GM23338 (cell line): ENCODE measurements around the gene PAPPA. TPM values are rescaled to one million over a fixed set of nuclear protein-coding genes. Genes with fewer than 3 reads are reported as not detected.

Source experiments
- ATAC-seq: fragments of 200-7000 bp; cut with Tn5 transposase; 3 replicates; pipeline ENCODE4 v1.9.1; 2020
- DNase-seq: peaks from one replicate; pipeline ENCODE4 v3.0.0-alpha.2; 2015; ENCODE audit warnings: low spot score
- H2AFZ ChIP-seq: fragments of 200-600 bp; sonication (generic); 2 replicates; pipeline ENCODE4 v1.8.0; 2016; ENCODE audit warnings: antibody characterized with exemption, mild to moderate bottlenecking, moderate library complexity
- H3F3A ChIP-seq: fragments of 200-600 bp; sonication (generic); replicated peaks from 2 replicates; pipeline ENCODE4 v1.8.0; 2017; ENCODE audit warnings: antibody characterized with exemption, mixed run types, low read depth
- H3K27ac ChIP-seq: fragments of 200-600 bp; sonication (generic); 2 replicates; pipeline ENCODE4 v1.6.1; 2016; ENCODE audit warnings: low read depth
- H3K27me3 ChIP-seq: fragments of 200-600 bp; sonication (generic); 2 replicates; pipeline ENCODE4 v1.8.0; 2016; ENCODE audit warnings: mild to moderate bottlenecking, mixed run types, moderate library complexity; ENCODE audit not compliant: insufficient read depth
- H3K36me3 ChIP-seq: fragments of 200-600 bp; sonication (generic); 2 replicates; pipeline ENCODE4 v1.8.0; 2016; ENCODE audit warnings: mild to moderate bottlenecking; ENCODE audit not compliant: insufficient read depth
- H3K4me1 ChIP-seq: fragments of 200-600 bp; sonication (generic); 2 replicates; pipeline ENCODE4 v1.8.0; 2016; ENCODE audit warnings: mild to moderate bottlenecking, moderate library complexity; ENCODE audit not compliant: insufficient read depth
- H3K4me2 ChIP-seq: fragments of 200-600 bp; sonication (generic); 2 replicates; pipeline ENCODE4 v1.7.1; 2017; ENCODE audit warnings: mixed run types
- H3K4me3 ChIP-seq: fragments of 200-600 bp; sonication (generic); 2 replicates; pipeline ENCODE4 v1.6.1; 2016; ENCODE audit warnings: mixed run types
- H3K79me2 ChIP-seq: fragments of 200-600 bp; sonication (generic); replicated peaks from 2 replicates; pipeline ENCODE4 v1.8.0; 2017; ENCODE audit warnings: mild to moderate bottlenecking; ENCODE audit not compliant: insufficient read depth
- H3K9me2 ChIP-seq: fragments of 200-600 bp; sonication (generic); 2 replicates; pipeline ENCODE4 v1.8.0; 2017; ENCODE audit not compliant: insufficient read depth
- H4K20me1 ChIP-seq: fragments of 200-600 bp; sonication (generic); replicated peaks from 2 replicates; pipeline ENCODE4 v1.8.0; 2017; ENCODE audit warnings: mild to moderate bottlenecking; ENCODE audit not compliant: insufficient read depth
- H3K27ac Mint-ChIP-seq: 2 replicates; pipeline ENCODE4 v1.8.0; 2020; ENCODE audit warnings: inconsistent platforms, mild to moderate bottlenecking, moderate library complexity, mixed read lengths
- H3K27me3 Mint-ChIP-seq: 3 replicates; pipeline ENCODE4 v1.8.0; 2022; ENCODE audit warnings: low read depth, mild to moderate bottlenecking, moderate library complexity, mixed read lengths, inconsistent platforms; ENCODE audit not compliant: insufficient read depth, poor library complexity
- H3K36me3 Mint-ChIP-seq: 3 replicates; pipeline ENCODE4 v1.8.0; 2021; ENCODE audit warnings: low read depth, mild to moderate bottlenecking, inconsistent platforms, moderate library complexity, mixed read lengths
- H3K4me1 Mint-ChIP-seq: 3 replicates; pipeline ENCODE4 v1.8.0; 2020; ENCODE audit warnings: mild to moderate bottlenecking, inconsistent platforms, mixed read lengths
- H3K4me3 Mint-ChIP-seq: 3 replicates; pipeline ENCODE4 v1.8.0; 2021; ENCODE audit warnings: moderate library complexity, mild to moderate bottlenecking, inconsistent platforms, mixed read lengths
- H3K9me3 Mint-ChIP-seq: 3 replicates; pipeline ENCODE4 v1.8.0; 2020; ENCODE audit warnings: moderate library complexity, mild to moderate bottlenecking, inconsistent platforms, mixed read lengths
- CTCF ChIP-seq, 2 experiments: fragments of 200-600 bp in 1 of 2; sonication (generic) in 1 of 2; conservative IDR thresholded peaks; 2 replicates each; pipeline versions ENCODE4 v1.5.1 to v1.6.1; 2016 to 2017; ENCODE audit warnings: antibody characterized with exemption in 2 of 2, low read depth in 2 of 2, mild to moderate bottlenecking in 2 of 2, moderate library complexity in 1 of 2
- STAT1 ChIP-seq: IDR thresholded peaks from one replicate; pipeline ENCODE4 v1.6.1; 2016; ENCODE audit warnings: antibody characterized with exemption; ENCODE audit not compliant: unreplicated experiment
- ZNF331 ChIP-seq: fragments of 250-450 bp; sonication (Bioruptor Pico); IDR thresholded peaks from 2 replicates; pipeline ENCODE4 v1.5.0; 2020; ENCODE audit warnings: low read depth, mild to moderate bottlenecking, moderate library complexity
- polyA plus RNA-seq: library from polyadenylated mRNA; unstranded; fragments of >200 nt; fragmentation: Nextera tagmentation; extraction: Ambion mirVana; gene quantifications from 2 replicates; pipeline ENCODE4 v1.2.1, GENCODE V29; 2016
- total RNA-seq: library from RNA; depleted of rRNA; stranded (reverse); fragments of >200 nt; shearing (Covaris generic); gene quantifications from 2 replicates; pipeline ENCODE4 v1.2.3, GENCODE V29; 2014
- TF ChIP-seq, protein P1 (sequence below): IDR thresholded peaks from one replicate; pipeline ENCODE4 v1.6.1; 2018; ENCODE audit warnings: antibody characterized with exemption; ENCODE audit not compliant: unreplicated experiment
- TF ChIP-seq, protein P2 (sequence below): fragments of 250-450 bp; sonication (Bioruptor Pico); IDR thresholded peaks from 2 replicates; pipeline ENCODE4 v1.5.0; 2020; ENCODE audit warnings: mild to moderate bottlenecking, moderate library complexity
- TF ChIP-seq, protein P3 (sequence below): IDR thresholded peaks from 2 replicates; pipeline ENCODE4 v1.6.1; 2016; ENCODE audit warnings: antibody characterized with exemption

PAPPA gene
- total and polyA plus RNA-seq, 2 experiments from 2014 or later: 0.38 to 0.66 TPM

- TF ChIP-seq, protein P1, sequence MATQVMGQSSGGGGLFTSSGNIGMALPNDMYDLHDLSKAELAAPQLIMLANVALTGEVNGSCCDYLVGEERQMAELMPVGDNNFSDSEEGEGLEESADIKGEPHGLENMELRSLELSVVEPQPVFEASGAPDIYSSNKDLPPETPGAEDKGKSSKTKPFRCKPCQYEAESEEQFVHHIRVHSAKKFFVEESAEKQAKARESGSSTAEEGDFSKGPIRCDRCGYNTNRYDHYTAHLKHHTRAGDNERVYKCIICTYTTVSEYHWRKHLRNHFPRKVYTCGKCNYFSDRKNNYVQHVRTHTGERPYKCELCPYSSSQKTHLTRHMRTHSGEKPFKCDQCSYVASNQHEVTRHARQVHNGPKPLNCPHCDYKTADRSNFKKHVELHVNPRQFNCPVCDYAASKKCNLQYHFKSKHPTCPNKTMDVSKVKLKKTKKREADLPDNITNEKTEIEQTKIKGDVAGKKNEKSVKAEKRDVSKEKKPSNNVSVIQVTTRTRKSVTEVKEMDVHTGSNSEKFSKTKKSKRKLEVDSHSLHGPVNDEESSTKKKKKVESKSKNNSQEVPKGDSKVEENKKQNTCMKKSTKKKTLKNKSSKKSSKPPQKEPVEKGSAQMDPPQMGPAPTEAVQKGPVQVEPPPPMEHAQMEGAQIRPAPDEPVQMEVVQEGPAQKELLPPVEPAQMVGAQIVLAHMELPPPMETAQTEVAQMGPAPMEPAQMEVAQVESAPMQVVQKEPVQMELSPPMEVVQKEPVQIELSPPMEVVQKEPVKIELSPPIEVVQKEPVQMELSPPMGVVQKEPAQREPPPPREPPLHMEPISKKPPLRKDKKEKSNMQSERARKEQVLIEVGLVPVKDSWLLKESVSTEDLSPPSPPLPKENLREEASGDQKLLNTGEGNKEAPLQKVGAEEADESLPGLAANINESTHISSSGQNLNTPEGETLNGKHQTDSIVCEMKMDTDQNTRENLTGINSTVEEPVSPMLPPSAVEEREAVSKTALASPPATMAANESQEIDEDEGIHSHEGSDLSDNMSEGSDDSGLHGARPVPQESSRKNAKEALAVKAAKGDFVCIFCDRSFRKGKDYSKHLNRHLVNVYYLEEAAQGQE: no peak
- no peak for TF ChIP-seq ZNF331 (CRISPR knock-in tag)
Measured at GRCh38 chr9:116103976-116104820, 49.4 kb upstream of the PAPPA start (continued).

- H3K27ac Mint-ChIP-seq: no peak overlapping the region
- no peaks in the 10 kb centered on the region for H3K4me1 ChIP-seq
- no peaks in the 10 kb centered on the region for H3K9me3 Mint-ChIP-seq
- no peak overlapping the region for H3K4me2 ChIP-seq
- H3K36me3 Mint-ChIP-seq: no peaks in the 10 kb centered on the region
- DNase-seq (peak; percentile 29), ATAC-seq (no peak)
- H3K4me3 Mint-ChIP-seq: no peak overlapping the region
- H3K27ac ChIP-seq: no peak overlapping the region
- H3K4me3 ChIP-seq: no peak overlapping the region
- H3K27me3 ChIP-seq: no peaks in the 10 kb centered on the region
- H3K27me3 Mint-ChIP-seq: peaks cover 2% of the 10 kb centered on the region
- H2AFZ ChIP-seq: no peak overlapping the region
- TF ChIP-seq STAT1 (no peak), CTCF (conservative IDR thresholded peaks at IDR 0.05; ENCODE audit: low read depth in 2 of 2) (peak in 1 of 2 experiments; percentile 70; a peak in 3 of 4 replicates)
- TF ChIP-seq, protein P2, sequence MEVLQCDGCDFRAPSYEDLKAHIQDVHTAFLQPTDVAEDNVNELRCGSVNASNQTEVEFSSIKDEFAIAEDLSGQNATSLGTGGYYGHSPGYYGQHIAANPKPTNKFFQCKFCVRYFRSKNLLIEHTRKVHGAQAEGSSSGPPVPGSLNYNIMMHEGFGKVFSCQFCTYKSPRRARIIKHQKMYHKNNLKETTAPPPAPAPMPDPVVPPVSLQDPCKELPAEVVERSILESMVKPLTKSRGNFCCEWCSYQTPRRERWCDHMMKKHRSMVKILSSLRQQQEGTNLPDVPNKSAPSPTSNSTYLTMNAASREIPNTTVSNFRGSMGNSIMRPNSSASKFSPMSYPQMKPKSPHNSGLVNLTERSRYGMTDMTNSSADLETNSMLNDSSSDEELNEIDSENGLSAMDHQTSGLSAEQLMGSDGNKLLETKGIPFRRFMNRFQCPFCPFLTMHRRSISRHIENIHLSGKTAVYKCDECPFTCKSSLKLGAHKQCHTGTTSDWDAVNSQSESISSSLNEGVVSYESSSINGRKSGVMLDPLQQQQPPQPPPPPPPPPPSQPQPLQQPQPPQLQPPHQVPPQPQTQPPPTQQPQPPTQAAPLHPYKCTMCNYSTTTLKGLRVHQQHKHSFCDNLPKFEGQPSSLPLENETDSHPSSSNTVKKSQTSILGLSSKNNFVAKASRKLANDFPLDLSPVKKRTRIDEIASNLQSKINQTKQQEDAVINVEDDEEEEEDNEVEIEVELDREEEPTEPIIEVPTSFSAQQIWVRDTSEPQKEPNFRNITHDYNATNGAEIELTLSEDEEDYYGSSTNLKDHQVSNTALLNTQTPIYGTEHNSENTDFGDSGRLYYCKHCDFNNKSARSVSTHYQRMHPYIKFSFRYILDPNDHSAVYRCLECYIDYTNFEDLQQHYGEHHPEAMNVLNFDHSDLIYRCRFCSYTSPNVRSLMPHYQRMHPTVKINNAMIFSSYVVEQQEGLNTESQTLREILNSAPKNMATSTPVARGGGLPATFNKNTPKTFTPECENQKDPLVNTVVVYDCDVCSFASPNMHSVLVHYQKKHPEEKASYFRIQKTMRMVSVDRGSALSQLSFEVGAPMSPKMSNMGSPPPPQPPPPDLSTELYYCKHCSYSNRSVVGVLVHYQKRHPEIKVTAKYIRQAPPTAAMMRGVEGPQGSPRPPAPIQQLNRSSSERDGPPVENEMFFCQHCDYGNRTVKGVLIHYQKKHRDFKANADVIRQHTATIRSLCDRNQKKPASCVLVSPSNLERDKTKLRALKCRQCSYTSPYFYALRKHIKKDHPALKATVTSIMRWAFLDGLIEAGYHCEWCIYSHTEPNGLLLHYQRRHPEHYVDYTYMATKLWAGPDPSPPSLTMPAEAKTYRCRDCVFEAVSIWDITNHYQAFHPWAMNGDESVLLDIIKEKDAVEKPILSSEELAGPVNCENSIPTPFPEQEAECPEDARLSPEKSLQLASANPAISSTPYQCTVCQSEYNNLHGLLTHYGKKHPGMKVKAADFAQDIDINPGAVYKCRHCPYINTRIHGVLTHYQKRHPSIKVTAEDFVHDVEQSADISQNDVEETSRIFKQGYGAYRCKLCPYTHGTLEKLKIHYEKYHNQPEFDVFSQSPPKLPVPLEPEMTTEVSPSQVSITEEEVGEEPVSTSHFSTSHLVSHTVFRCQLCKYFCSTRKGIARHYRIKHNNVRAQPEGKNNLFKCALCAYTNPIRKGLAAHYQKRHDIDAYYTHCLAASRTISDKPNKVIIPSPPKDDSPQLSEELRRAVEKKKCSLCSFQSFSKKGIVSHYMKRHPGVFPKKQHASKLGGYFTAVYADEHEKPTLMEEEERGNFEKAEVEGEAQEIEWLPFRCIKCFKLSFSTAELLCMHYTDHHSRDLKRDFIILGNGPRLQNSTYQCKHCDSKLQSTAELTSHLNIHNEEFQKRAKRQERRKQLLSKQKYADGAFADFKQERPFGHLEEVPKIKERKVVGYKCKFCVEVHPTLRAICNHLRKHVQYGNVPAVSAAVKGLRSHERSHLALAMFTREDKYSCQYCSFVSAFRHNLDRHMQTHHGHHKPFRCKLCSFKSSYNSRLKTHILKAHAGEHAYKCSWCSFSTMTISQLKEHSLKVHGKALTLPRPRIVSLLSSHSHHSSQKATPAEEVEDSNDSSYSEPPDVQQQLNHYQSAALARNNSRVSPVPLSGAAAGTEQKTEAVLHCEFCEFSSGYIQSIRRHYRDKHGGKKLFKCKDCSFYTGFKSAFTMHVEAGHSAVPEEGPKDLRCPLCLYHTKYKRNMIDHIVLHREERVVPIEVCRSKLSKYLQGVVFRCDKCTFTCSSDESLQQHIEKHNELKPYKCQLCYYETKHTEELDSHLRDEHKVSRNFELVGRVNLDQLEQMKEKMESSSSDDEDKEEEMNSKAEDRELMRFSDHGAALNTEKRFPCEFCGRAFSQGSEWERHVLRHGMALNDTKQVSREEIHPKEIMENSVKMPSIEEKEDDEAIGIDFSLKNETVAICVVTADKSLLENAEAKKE (CRISPR knock-in tag): no peak
- TF ChIP-seq, protein P3, sequence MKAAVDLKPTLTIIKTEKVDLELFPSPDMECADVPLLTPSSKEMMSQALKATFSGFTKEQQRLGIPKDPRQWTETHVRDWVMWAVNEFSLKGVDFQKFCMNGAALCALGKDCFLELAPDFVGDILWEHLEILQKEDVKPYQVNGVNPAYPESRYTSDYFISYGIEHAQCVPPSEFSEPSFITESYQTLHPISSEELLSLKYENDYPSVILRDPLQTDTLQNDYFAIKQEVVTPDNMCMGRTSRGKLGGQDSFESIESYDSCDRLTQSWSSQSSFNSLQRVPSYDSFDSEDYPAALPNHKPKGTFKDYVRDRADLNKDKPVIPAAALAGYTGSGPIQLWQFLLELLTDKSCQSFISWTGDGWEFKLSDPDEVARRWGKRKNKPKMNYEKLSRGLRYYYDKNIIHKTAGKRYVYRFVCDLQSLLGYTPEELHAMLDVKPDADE: no peak
- H3K9me2 ChIP-seq: no peaks in the 10 kb centered on the region
- no peaks in the 10 kb centered on the region for H3K79me2 ChIP-seq
- H3K4me1 Mint-ChIP-seq: no peaks in the 10 kb centered on the region
- H4K20me1 ChIP-seq: no peaks in the 10 kb centered on the region
- no peaks in the 10 kb centered on the region for H3F3A ChIP-seq
- H3K36me3 ChIP-seq: no peaks in the 10 kb centered on the region
Measured at GRCh38 chr9:116112236-116112635, 41.4 kb upstream of the PAPPA start.
